ENCODE results near the gene WASF2.

- TF ChIP-seq EZH2 (IDR thresholded peaks at IDR 0.05) (no peak), POLR2AphosphoS5 (IDR thresholded peaks at IDR 0.05; ENCODE audit: borderline replicate concordance, low read depth, low read length) (no peak)
Observed at GRCh38 chr1:27520651-27521050, 30.7 kb upstream of the WASF2 start.

All from SK-N-MC (cell line).